T-cell (primary cell): Measurements from ENCODE around the gene HES4. TPM values are rescaled to one million over a fixed set of nuclear protein-coding genes. Genes with fewer than 3 reads are reported as not detected.
A peak's percentile ranks its signal among the peaks of the same experiment; 100 is the strongest.
"Not testable (repeated sequence)": the region's sequence is repeated elsewhere in the genome, so short reads cannot be mapped to it uniquely, and the experiment has no call there.

Source experiments
- ATAC-seq, 4 experiments: fragments of 200-7000 bp in 3 of 4; fragments of 150-1000 bp in 1 of 4; cut with Tn5 transposase; replicated peaks in 1 of 4; 1 replicate in 3 of 4; 2 replicates in 1 of 4; pipeline ENCODE4 v1.10.0; 2021; ENCODE audit warnings: moderate library complexity in 3 of 4, mild to moderate bottlenecking in 2 of 4, moderate number of reproducible peaks in 1 of 4
- CTCF ChIA-PET, 2 donors: fragments of 300-600 bp; sonication (Branson Sonifier 250); formaldehyde crosslinking; loops; one replicate each; lab custom pipeline; 2022; ENCODE audit warnings: antibody characterized with exemption in 2 of 2; lab: Charles Lee
- POLR2A ChIA-PET, 2 donors: fragments of 300-600 bp; sonication (Branson Sonifier 250); formaldehyde crosslinking; loops; one replicate each; lab custom pipeline; 2022; ENCODE audit warnings: antibody characterized with exemption in 2 of 2; lab: Charles Lee
- DNase-seq, 35 experiments: peaks; one replicate each; pipeline versions ENCODE4 v3.0.0 to v3.0.0-alpha.2; 2013 to 2023
- H3K27ac ChIP-seq: one replicate; pipeline ENCODE4 v1.5.1; 2013; ENCODE audit warnings: low read length
- H3K27me3 ChIP-seq, 2 experiments: replicated peaks in 1 of 2; 1 replicate in 1 of 2; 2 replicates in 1 of 2; pipeline versions ENCODE4 v1.6.1 to v1.7.0; 2013; ENCODE audit warnings: low read length in 1 of 2, mixed read lengths in 1 of 2; ENCODE audit not compliant: control insufficient read depth in 2 of 2, insufficient read depth in 2 of 2; ENCODE audit errors: extremely low read depth in 1 of 2
- H3K36me3 ChIP-seq, 2 donors: 1 replicate in 1 of 2; 2 replicates in 1 of 2; pipeline versions ENCODE4 v1.6.1 to v1.7.0; 2013; ENCODE audit warnings: low read length in 1 of 2; ENCODE audit not compliant: control insufficient read depth in 2 of 2, insufficient read depth in 1 of 2; ENCODE audit errors: extremely low read depth in 1 of 2
- H3K4me1 ChIP-seq, 2 experiments: 1 replicate in 1 of 2; 2 replicates in 1 of 2; pipeline versions ENCODE4 v1.6.1 to v1.7.0; 2013; ENCODE audit warnings: low read length in 2 of 2, mixed read lengths in 1 of 2; ENCODE audit not compliant: insufficient read depth in 2 of 2, control insufficient read depth in 1 of 2; ENCODE audit errors: extremely low read depth in 1 of 2
- H3K4me3 ChIP-seq, 2 donors: 1 replicate in 1 of 2; 2 replicates in 1 of 2; pipeline versions ENCODE4 v1.5.1 to v1.7.0; 2013; ENCODE audit warnings: mild to moderate bottlenecking in 2 of 2, low read length in 1 of 2, moderate library complexity in 1 of 2; ENCODE audit not compliant: control insufficient read depth in 1 of 2; ENCODE audit errors: extremely low read depth in 1 of 2
- H3K9me3 ChIP-seq: 2 replicates; pipeline ENCODE4 v1.7.0; 2013
- H3K27ac Mint-ChIP-seq, 2 donors: one replicate each; pipeline ENCODE4 v1.8.0; 2020 to 2021; ENCODE audit warnings: mild to moderate bottlenecking in 2 of 2, mixed read lengths in 2 of 2
- H3K27me3 Mint-ChIP-seq, 2 donors: one replicate each; pipeline ENCODE4 v1.8.0; 2021 to 2022; ENCODE audit warnings: mixed read lengths in 2 of 2
- H3K36me3 Mint-ChIP-seq: one replicate; pipeline ENCODE4 v1.8.0; 2021; ENCODE audit warnings: mixed read lengths
- H3K4me1 Mint-ChIP-seq, 3 donors: one replicate each; pipeline ENCODE4 v1.8.0; 2020 to 2022; ENCODE audit warnings: mixed read lengths in 3 of 3, mild to moderate bottlenecking in 1 of 3
- H3K4me3 Mint-ChIP-seq, 3 donors: one replicate each; pipeline ENCODE4 v1.8.0; 2020 to 2022; ENCODE audit warnings: mild to moderate bottlenecking in 3 of 3, mixed read lengths in 3 of 3, moderate library complexity in 3 of 3
- H3K9me3 Mint-ChIP-seq, 3 donors: one replicate each; pipeline ENCODE4 v1.8.0; 2020 to 2022; ENCODE audit warnings: mixed read lengths in 3 of 3
- WGBS: methylation state at CpG from one replicate; pipeline ENCODE4 v1.1.5; 2013; ENCODE audit warnings: missing lambda C conversion rate; ENCODE audit not compliant: insufficient coverage; 5-methylcytosine and 5-hydroxymethylcytosine counted together
- total RNA-seq, 35 experiments: library from RNA in 6 of 35; stranded (reverse) in 6 of 35; fragments of 120-200 nt in 1 of 35; gene quantifications; one replicate each; pipeline versions ENCODE4 v1.2.1 to v1.2.4 and lab custom pipeline; 2013 to 2026

HES4 gene
- total RNA-seq, 5 donors from 2014 or later (not counting 1 experiment from before 2014, with no cell fraction given): 1.5 to 11.9 (median 2.6) TPM

GRCh38 chr1:976791-977190 lies 23.1 kb downstream of the HES4 start:
- peaks cover 0 to 71% of the 10 kb centered on the region in 2 experiments for H3K27me3 ChIP-seq
- peaks cover 2 to 10% of the 10 kb centered on the region in 2 experiments for H3K4me1 ChIP-seq
- CTCF ChIA-PET, H3K27ac Mint-ChIP-seq, DNase-seq, H3K36me3 Mint-ChIP-seq, H3K36me3 ChIP-seq, H3K4me3 Mint-ChIP-seq, POLR2A ChIA-PET, H3K4me3 ChIP-seq, H3K9me3 Mint-ChIP-seq, H3K9me3 ChIP-seq, ATAC-seq, H3K4me1 Mint-ChIP-seq, H3K27ac ChIP-seq: not testable (repeated sequence)
- no CpG with 5 or more reads among the region's 39 CpGs for WGBS
- peaks cover 5 to 19% of the 10 kb centered on the region in 2 donors for H3K27me3 Mint-ChIP-seq

- 1% methylated on average over 32 of the region's 40 CpGs for WGBS
- peak overlapping the region in 1 of 2 donors; percentile 23 for H3K4me3 ChIP-seq
- ATAC-seq (peak; percentile 89 to 92 (median 90)), DNase-seq (peak in 29 of 35 experiments; percentile 29 to 81 (median 58))
- Mint-ChIP-seq H3K36me3 (no peaks in the 10 kb centered on the region), H3K27me3 (peaks cover 5 to 17% of the 10 kb centered on the region in 2 donors), H3K4me3 (peak overlapping the region in 1 of 3 donors; percentile 44), H3K27ac (no peak overlapping the region), H3K9me3 (no peaks in the 10 kb centered on the region), H3K4me1 (peaks cover 5 to 8% (median 6%) of the 10 kb centered on the region in 3 donors)
- no peaks in the 10 kb centered on the region for H3K9me3 ChIP-seq
- peaks cover 2 to 10% of the 10 kb centered on the region in 2 experiments for H3K4me1 ChIP-seq
- ChIA-PET POLR2A (no interaction called here), CTCF (interaction anchor here in 1 of 2 donors (0.7 kb wide), 2 partner anchors 78 to 107 kb away, joined by 3 to 4 read pairs; no protein-coding TSS in a partner anchor)
- H3K36me3 ChIP-seq: no peaks in the 10 kb centered on the region
- H3K27ac ChIP-seq: no peak overlapping the region
- peaks cover 0 to 73% of the 10 kb centered on the region in 2 experiments for H3K27me3 ChIP-seq
These were observed 23.8 kb downstream of the HES4 start for GRCh38 chr1:975896-976683.

GRCh38 chr1:975365-975764 lies 24.5 kb downstream of the HES4 start:
- DNase-seq (no peak), ATAC-seq (no peak)

GRCh38 chr1:974687-975328 lies 25.1 kb downstream of the HES4 start:
- Histone ChIP-seq H3K36me3 (no peaks in the 10 kb centered on the region), H3K4me3 (no peak overlapping the region), H3K9me3 (no peaks in the 10 kb centered on the region), H3K4me1 (peaks cover 2 to 10% of the 10 kb centered on the region in 2 experiments), H3K27ac (no peak overlapping the region), H3K27me3 (peaks cover 0 to 79% of the 10 kb centered on the region in 2 experiments)
- DNase-seq (no peak), ATAC-seq (no peak)
- no peak overlapping the region for H3K27ac Mint-ChIP-seq
- 81% methylated on average over 17 of the region's 17 CpGs for WGBS
- H3K27me3 Mint-ChIP-seq: peaks cover 5 to 16% of the 10 kb centered on the region in 2 donors
- H3K36me3 Mint-ChIP-seq: no peaks in the 10 kb centered on the region
- H3K9me3 Mint-ChIP-seq: no peaks in the 10 kb centered on the region
- H3K4me3 Mint-ChIP-seq: no peak overlapping the region
- peaks cover 5 to 8% (median 6%) of the 10 kb centered on the region in 3 donors for H3K4me1 Mint-ChIP-seq
- ChIA-PET CTCF (no interaction called here), POLR2A (no interaction called here)

More at GRCh38 chr1:975365-975764, 24.5 kb downstream of the HES4 start:
- H3K9me3 Mint-ChIP-seq: no peaks in the 10 kb centered on the region
- CTCF ChIA-PET: no interaction called here
- H3K27me3 ChIP-seq: peaks cover 0 to 75% of the 10 kb centered on the region in 2 experiments
- H3K36me3 Mint-ChIP-seq: no peaks in the 10 kb centered on the region
- no peak overlapping the region for H3K4me3 ChIP-seq
- H3K4me3 Mint-ChIP-seq: no peak overlapping the region
- H3K27ac ChIP-seq: no peak overlapping the region
- POLR2A ChIA-PET: no interaction called here
- H3K9me3 ChIP-seq: no peaks in the 10 kb centered on the region
- H3K27ac Mint-ChIP-seq: no peak overlapping the region
- 57% methylated on average over 5 of the region's 9 CpGs for WGBS
- H3K4me1 ChIP-seq: peaks cover 2 to 10% of the 10 kb centered on the region in 2 experiments
- H3K4me1 Mint-ChIP-seq: peaks cover 5 to 8% (median 6%) of the 10 kb centered on the region in 3 donors
- no peaks in the 10 kb centered on the region for H3K36me3 ChIP-seq
- peaks cover 5 to 16% of the 10 kb centered on the region in 2 donors for H3K27me3 Mint-ChIP-seq

- Histone ChIP-seq H3K27me3 (peaks cover 0 to 75% of the 10 kb centered on the region in 2 experiments), H3K9me3 (no peaks in the 10 kb centered on the region), H3K4me1 (peaks cover 2 to 10% of the 10 kb centered on the region in 2 experiments), H3K27ac (no peak overlapping the region), H3K4me3 (no peak overlapping the region), H3K36me3 (no peaks in the 10 kb centered on the region)
- Mint-ChIP-seq H3K36me3 (no peaks in the 10 kb centered on the region), H3K4me3 (no peak overlapping the region), H3K27ac (no peak overlapping the region), H3K27me3 (peaks cover 8 to 18% of the 10 kb centered on the region in 2 donors), H3K9me3 (no peaks in the 10 kb centered on the region), H3K4me1 (peaks cover 5 to 8% (median 6%) of the 10 kb centered on the region in 3 donors)
- ATAC-seq (no peak), DNase-seq (no peak)
- POLR2A ChIA-PET: no interaction called here
- 95% methylated on average over 4 of the region's 11 CpGs for WGBS
- CTCF ChIA-PET: no interaction called here
These were observed 25.6 kb downstream of the HES4 start for GRCh38 chr1:974293-974640.

GRCh38 chr1:973459-974292 lies 26.2 kb downstream of the HES4 start:
- DNase-seq (no peak), ATAC-seq (no peak)
- POLR2A ChIA-PET: no interaction called here
- Histone ChIP-seq H3K27ac (no peak overlapping the region), H3K36me3 (no peaks in the 10 kb centered on the region), H3K9me3 (no peaks in the 10 kb centered on the region), H3K27me3 (peaks cover 0 to 76% of the 10 kb centered on the region in 2 experiments), H3K4me3 (no peak overlapping the region), H3K4me1 (peaks cover 2 to 10% of the 10 kb centered on the region in 2 experiments)
- no peaks in the 10 kb centered on the region for H3K36me3 Mint-ChIP-seq
- H3K9me3 Mint-ChIP-seq: no peaks in the 10 kb centered on the region
- H3K27me3 Mint-ChIP-seq: peaks cover 9 to 18% of the 10 kb centered on the region in 2 donors
- no peak overlapping the region for H3K27ac Mint-ChIP-seq
- WGBS: 88% methylated on average over 20 of the region's 28 CpGs
- H3K4me3 Mint-ChIP-seq: no peak overlapping the region
- H3K4me1 Mint-ChIP-seq: peaks cover 5 to 8% (median 6%) of the 10 kb centered on the region in 3 donors
- CTCF ChIA-PET: no interaction called here
